Lower leg skin (tissue), 3 donors: ENCODE results near the gene UBE2G2.

Experiments
- CTCF ChIP-seq, 3 donors: fragments of 450-650 bp; IDR thresholded peaks; one replicate each; pipeline ENCODE4 v1.5.1; 2016; ENCODE audit warnings: antibody characterized with exemption in 3 of 3, mild to moderate bottlenecking in 3 of 3, moderate library complexity in 2 of 3
- POLR2A ChIP-seq, 2 donors: fragments of 450-650 bp; IDR thresholded peaks; one replicate each; pipeline ENCODE4 v1.6.1; 2016 to 2017; ENCODE audit warnings: antibody characterized with exemption in 2 of 2, mild to moderate bottlenecking in 1 of 2, moderate library complexity in 1 of 2

GRCh38 chr21:44784810-44785209 lies 16.8 kb downstream of the UBE2G2 start:
- TF ChIP-seq POLR2A (IDR thresholded peaks at IDR 0.05) (no peak), CTCF (IDR thresholded peaks at IDR 0.05) (no peak)
